GM21390 (cell line): ENCODE results near the gene RETREG1.
"Not testable (repeated sequence)": the region's sequence is repeated elsewhere in the genome, so short reads cannot be mapped to it uniquely, and the experiment has no call there.

Source experiments
- ATAC-seq: cut with Tn5 transposase; IDR thresholded peaks from one replicate; pipeline ENCODE4 v1.9.1; 2021; ENCODE audit not compliant: unreplicated experiment

Gene RETREG1

GRCh38 chr5:16617274-16617968, 624 bp upstream of the RETREG1 start:
- no peak for ATAC-seq

- no peak for ATAC-seq
Observed at GRCh38 chr5:16615741-16616535, 859 bp downstream of the RETREG1 start.

- no peak for ATAC-seq
Observed at GRCh38 chr5:16612007-16612406, 4.8 kb downstream of the RETREG1 start.

GRCh38 chr5:16610896-16611295, 5.9 kb downstream of the RETREG1 start:
- ATAC-seq = not testable (repeated sequence)

GRCh38 chr5:16609412-16609811, 7.4 kb downstream of the RETREG1 start:
- no peak for ATAC-seq

- no peak for ATAC-seq
Observed at GRCh38 chr5:16606628-16607027, 10.2 kb downstream of the RETREG1 start.

GRCh38 chr5:16603701-16604100, 13.1 kb downstream of the RETREG1 start:
- no peak for ATAC-seq

- no peak for ATAC-seq
Observed at GRCh38 chr5:16603295-16603694, 13.5 kb downstream of the RETREG1 start.

GRCh38 chr5:16602182-16602581, 14.6 kb downstream of the RETREG1 start:
- no peak for ATAC-seq

GRCh38 chr5:16600946-16601345, 15.9 kb downstream of the RETREG1 start:
- no peak for ATAC-seq

GRCh38 chr5:16600397-16600796, 16.4 kb downstream of the RETREG1 start:
- no peak for ATAC-seq

- ATAC-seq = no peak
Observed at GRCh38 chr5:16597946-16598694, 18.7 kb downstream of the RETREG1 start.

- no peak for ATAC-seq
Observed at GRCh38 chr5:16596581-16596940, 20.2 kb downstream of the RETREG1 start.

GRCh38 chr5:16595881-16596580, 20.8 kb downstream of the RETREG1 start:
- ATAC-seq = no peak

GRCh38 chr5:16593628-16594027, 23.2 kb downstream of the RETREG1 start:
- ATAC-seq = no peak

GRCh38 chr5:16593013-16593412, 23.8 kb downstream of the RETREG1 start:
- no peak for ATAC-seq

GRCh38 chr5:16592255-16592654, 24.5 kb downstream of the RETREG1 start:
- ATAC-seq = no peak

GRCh38 chr5:16590685-16591084, 26.1 kb downstream of the RETREG1 start:
- no peak for ATAC-seq

GRCh38 chr5:16589658-16590057, 27.1 kb downstream of the RETREG1 start:
- ATAC-seq = no peak

- no peak for ATAC-seq
Observed at GRCh38 chr5:16588434-16589214, 28.2 kb downstream of the RETREG1 start.
